HCT116 (cell line): ENCODE data around the gene PCCA. TPM values are rescaled to one million over a fixed set of nuclear protein-coding genes. Genes with fewer than 3 reads are reported as not detected.

Experiments
- ATAC-seq: fragments of 200-7000 bp; cut with Tn5 transposase; 2 replicates; pipeline ENCODE4 v1.9.1; 2020; ENCODE audit warnings: mild to moderate bottlenecking, moderate library complexity
- BruUV-seq: library from RNA; stranded (reverse); fragments of 400-500 nt; replicated peaks from 2 replicates; lab custom pipeline; 2021; lab: Mats Ljungman, UMichigan
- CTCF ChIA-PET: fragments of 300-600 bp; sonication (Branson Sonifier 250); formaldehyde crosslinking; loops from one replicate; lab custom pipeline; 2021; ENCODE audit warnings: antibody characterized with exemption; lab: Charles Lee
- POLR2A ChIA-PET: fragments of 300-600, 350-600 bp; sonication (Branson Sonifier 250); formaldehyde crosslinking; loops from one replicate; lab custom pipeline; 2021; ENCODE audit warnings: antibody characterized with exemption; lab: Charles Lee
- RAD21 ChIA-PET, 2 experiments: fragments of 300-600 bp; sonication (Branson Sonifier 250); formaldehyde crosslinking; loops; one replicate each; lab custom pipeline; 2023; ENCODE audit warnings: low total read pairs in 2 of 2; ENCODE audit not compliant: uncharacterized antibody in 2 of 2, unreplicated experiment in 2 of 2, low non-redundant PET in 1 of 2; lab: Charles Lee
- DNase-seq: peaks from one replicate; pipeline ENCODE4 v3.0.0-alpha.2; 2010; ENCODE audit warnings: low read depth, low spot score
- H2AFZ ChIP-seq: fragments of 200-600 bp; shearing (Covaris generic), sonication (generic); 2 replicates; pipeline ENCODE4 v1.6.1; 2017; ENCODE audit warnings: low read depth, mixed run types, mixed read lengths, antibody characterized with exemption, low read length; ENCODE audit not compliant: poor library complexity, severe bottlenecking
- H3K27ac ChIP-seq: 2 replicates; pipeline ENCODE4 v1.5.1; 2012; ENCODE audit warnings: low read depth, low read length
- H3K27me3 ChIP-seq: fragments of 200-600 bp; sonication (generic); 2 replicates; pipeline ENCODE4 v1.6.1; 2016; ENCODE audit warnings: mixed run types, low read length, mixed read lengths; ENCODE audit not compliant: insufficient read depth
- H3K36me3 ChIP-seq, 2 experiments: fragments of 200-500 bp in 1 of 2; fragments of 200-600 bp in 1 of 2; sonication (Bioruptor generic) in 1 of 2; sonication (generic) in 1 of 2; 2 replicates each; pipeline versions ENCODE4 v1.5.1 to v1.6.1; 2014 to 2016; ENCODE audit warnings: low read length in 2 of 2, inconsistent platforms in 1 of 2, mixed read lengths in 1 of 2, mixed run types in 1 of 2; ENCODE audit not compliant: insufficient read depth in 2 of 2, control insufficient read depth in 1 of 2
- H3K4me1 ChIP-seq, 2 experiments: fragments of 200-600 bp in 1 of 2; sonication (generic) in 1 of 2; 2 replicates each; pipeline versions ENCODE4 v1.5.1 to v1.6.1; 2012 to 2017; ENCODE audit warnings: low read length in 2 of 2, inconsistent platforms in 1 of 2, mild to moderate bottlenecking in 1 of 2, mixed read lengths in 1 of 2, mixed run types in 1 of 2, moderate library complexity in 1 of 2; ENCODE audit not compliant: insufficient read depth in 2 of 2, control insufficient read depth in 1 of 2
- H3K4me2 ChIP-seq: fragments of 200-600 bp; sonication (generic); 2 replicates; pipeline ENCODE4 v1.6.1; 2017; ENCODE audit warnings: mixed run types, low read length, mixed read lengths
- H3K4me3 ChIP-seq, 2 experiments: fragments of 200-600 bp in 1 of 2; sonication (generic) in 1 of 2; replicated peaks in 1 of 2; 2 replicates each; pipeline ENCODE4 v1.5.1; 2011 to 2016; ENCODE audit warnings: low read length in 2 of 2, control low read depth in 1 of 2, low read depth in 1 of 2, mild to moderate bottlenecking in 1 of 2, mixed read lengths in 1 of 2, mixed run types in 1 of 2
- H3K79me2 ChIP-seq: fragments of 200-600 bp; sonication (generic); 2 replicates; pipeline ENCODE4 v1.6.1; 2017; ENCODE audit warnings: mild to moderate bottlenecking, mixed run types, low read length, moderate library complexity, mixed read lengths; ENCODE audit not compliant: insufficient read depth
- H3K9ac ChIP-seq: fragments of 200-600 bp; sonication (generic); 2 replicates; pipeline ENCODE4 v1.6.1; 2016; ENCODE audit warnings: low read length, mixed read lengths
- H3K9me2 ChIP-seq: fragments of 200-600 bp; sonication (generic), shearing (Covaris generic); 2 replicates; pipeline ENCODE4 v1.6.1; 2017; ENCODE audit warnings: mixed run types, mild to moderate bottlenecking, moderate library complexity; ENCODE audit not compliant: insufficient read depth
- H3K9me3 ChIP-seq, 2 experiments: fragments of 200-500 bp in 1 of 2; fragments of 200-600 bp in 1 of 2; sonication (Bioruptor generic) in 1 of 2; sonication (generic) in 1 of 2; 2 replicates each; pipeline ENCODE4 v1.6.1; 2014 to 2017; ENCODE audit warnings: low read length in 2 of 2, mixed read lengths in 2 of 2, inconsistent platforms in 1 of 2, low read depth in 1 of 2, mild to moderate bottlenecking in 1 of 2, mixed run types in 1 of 2, moderate library complexity in 1 of 2; ENCODE audit not compliant: control insufficient read depth in 1 of 2, insufficient read depth in 1 of 2
- H4K20me1 ChIP-seq: fragments of 200-600 bp; sonication (generic), shearing (Covaris generic); 2 replicates; pipeline ENCODE4 v1.6.1; 2017; ENCODE audit warnings: mixed run types, mild to moderate bottlenecking, moderate library complexity; ENCODE audit not compliant: insufficient read depth
- ATF3 ChIP-seq: IDR thresholded peaks from 2 replicates; pipeline ENCODE4 v1.6.1; 2012
- ELF1 ChIP-seq: IDR thresholded peaks from 2 replicates; pipeline ENCODE4 v1.6.1; 2012; ENCODE audit warnings: low read depth, borderline replicate concordance
- EZH2phosphoT487 ChIP-seq: fragments of 200-600 bp; IDR thresholded peaks from 2 replicates; pipeline ENCODE4 v1.6.1; 2018; ENCODE audit warnings: antibody characterized with exemption, borderline replicate concordance
- POLR2A ChIP-seq: IDR thresholded peaks from 2 replicates; pipeline ENCODE4 v1.7.0; 2011; ENCODE audit warnings: borderline replicate concordance; ENCODE audit not compliant: insufficient read depth, insufficient read length; ENCODE audit errors: extremely low read depth
- POLR2AphosphoS5 ChIP-seq: IDR thresholded peaks from 2 replicates; pipeline ENCODE4 v1.6.1; 2011; ENCODE audit warnings: mild to moderate bottlenecking, low read depth, low read length, moderate library complexity
- RAD21 ChIP-seq: IDR thresholded peaks from 2 replicates; pipeline ENCODE4 v1.6.1; 2012; ENCODE audit warnings: low read depth, mild to moderate bottlenecking
- REST ChIP-seq: IDR thresholded peaks from 2 replicates; pipeline ENCODE4 v1.6.1; 2012; ENCODE audit warnings: low read depth
- SIN3A ChIP-seq: IDR thresholded peaks from 2 replicates; pipeline ENCODE4 v1.6.1; 2012; ENCODE audit warnings: low read depth
- SRF ChIP-seq: IDR thresholded peaks from 2 replicates; pipeline ENCODE4 v1.6.1; 2012; ENCODE audit warnings: low read depth
- TCF7L2 ChIP-seq: IDR thresholded peaks from 2 replicates; pipeline ENCODE4 v1.7.0; 2011; ENCODE audit warnings: borderline replicate concordance, inconsistent platforms; ENCODE audit not compliant: insufficient read depth, insufficient read length; ENCODE audit errors: extremely low read depth
- ZBTB33 ChIP-seq: IDR thresholded peaks from 2 replicates; pipeline ENCODE4 v1.6.1; 2011; ENCODE audit warnings: mild to moderate bottlenecking, low read length, moderate library complexity; ENCODE audit not compliant: insufficient replicate concordance; ENCODE audit errors: extremely low read depth
- ZFX ChIP-seq: fragments of 450-650 bp; IDR thresholded peaks from 2 replicates; pipeline ENCODE4 v1.6.1; 2017
- ZNF274 ChIP-seq: fragments of 200-500 bp; sonication (Bioruptor generic); IDR thresholded peaks from 2 replicates; pipeline ENCODE4 v1.6.1; 2014; ENCODE audit warnings: mild to moderate bottlenecking, low read depth, low read length, inconsistent platforms
- intact Hi-C: fragments of 100-400 bp; cut with micrococcal nuclease; formaldehyde crosslinking; loops from 2 replicates; pipeline ENCODE4 v1.10.0; 2022
- total RNA-seq: library from RNA; stranded (reverse); gene quantifications from one replicate; pipeline ENCODE4 v1.2.1, GENCODE V29; 2021; ENCODE audit not compliant: unreplicated experiment

Gene PCCA
- total RNA-seq, 1 experiment from 2014 or later: 23.0 TPM

GRCh38 chr13:100491164-100491842, 402.4 kb downstream of the PCCA start (continued):
- TF ChIP-seq REST (no peak), POLR2AphosphoS5 (no peak), SIN3A (no peak), ZNF274 (no peak), TCF7L2 (no peak), ELF1 (no peak)

- Histone ChIP-seq H4K20me1 (no peaks in the 10 kb centered on the region), H3K36me3 (no peaks in the 10 kb centered on the region), H3K9ac (no peak overlapping the region), H3K9me2 (no peaks in the 10 kb centered on the region), H2AFZ (no peak overlapping the region), H3K79me2 (no peaks in the 10 kb centered on the region), H3K27ac (no peak overlapping the region), H3K4me3 (no peak overlapping the region), H3K27me3 (no peaks in the 10 kb centered on the region), H3K4me1 (peaks cover 26 to 29% of the 10 kb centered on the region in 2 experiments), H3K9me3 (no peaks in the 10 kb centered on the region), H3K4me2 (no peak overlapping the region)
- DNase-seq: no peak
- ATAC-seq: no peak
- no TSS peak for BruUV-seq
- RAD21 ChIA-PET: no interaction called here
- intact Hi-C loops: no loop called here
- POLR2A ChIA-PET: no interaction called here
- CTCF ChIA-PET: no interaction called here
- TF ChIP-seq ELF1 (no peak), POLR2AphosphoS5 (no peak), REST (no peak), EZH2phosphoT487 (no peak), ATF3 (no peak), SRF (no peak), ZFX (no peak), ZBTB33 (no peak), RAD21 (no peak), POLR2A (no peak), TCF7L2 (no peak)
Measured at GRCh38 chr13:100493418-100493817, 404.5 kb downstream of the PCCA start.
